H9 (cell line): ENCODE measurements around the gene CACNA1H. TPM values are rescaled to one million over a fixed set of nuclear protein-coding genes. Genes with fewer than 3 reads are reported as not detected.

ENCODE experiments used
- DNase-seq: peaks from one replicate; pipeline ENCODE4 v3.0.0-alpha.2; 2017
- H2AFZ ChIP-seq: one replicate; pipeline ENCODE4 v1.6.1; 2013; ENCODE audit warnings: mild to moderate bottlenecking, low read length, control low read depth, moderate library complexity
- H2AK5ac ChIP-seq: 2 replicates; pipeline ENCODE4 v1.6.1; 2013; ENCODE audit warnings: low read length, control low read depth, mixed read lengths; ENCODE audit not compliant: insufficient read length
- H2BK120ac ChIP-seq: one replicate; pipeline ENCODE4 v1.6.1; 2013; ENCODE audit warnings: low read depth, mild to moderate bottlenecking, low read length, control low read depth, inconsistent platforms; ENCODE audit not compliant: poor library complexity, severe bottlenecking
- H2BK12ac ChIP-seq: 2 replicates; pipeline ENCODE4 v1.6.1; 2013; ENCODE audit warnings: low read length, control low read depth, mixed read lengths, low read depth; ENCODE audit not compliant: insufficient read length
- H2BK15ac ChIP-seq: 2 replicates; pipeline ENCODE4 v1.6.1; 2013; ENCODE audit warnings: low read depth, low read length, control low read depth
- H2BK20ac ChIP-seq: one replicate; pipeline ENCODE4 v1.6.1; 2013; ENCODE audit warnings: low read depth, mild to moderate bottlenecking, low read length, control low read depth, inconsistent platforms; ENCODE audit not compliant: poor library complexity, severe bottlenecking
- H2BK5ac ChIP-seq: 2 replicates; pipeline ENCODE4 v1.6.1; 2013; ENCODE audit warnings: low read length, control low read depth, mixed read lengths; ENCODE audit not compliant: insufficient read length
- H3K14ac ChIP-seq: 2 replicates; pipeline ENCODE4 v1.6.1; 2013; ENCODE audit warnings: low read length, control low read depth; ENCODE audit not compliant: insufficient read depth
- H3K18ac ChIP-seq: 2 replicates; pipeline ENCODE4 v1.6.1; 2013; ENCODE audit warnings: low read depth, mild to moderate bottlenecking, mixed read lengths, low read length, control low read depth; ENCODE audit not compliant: insufficient read length
- H3K23ac ChIP-seq: 2 replicates; pipeline ENCODE4 v1.6.1; 2013; ENCODE audit warnings: low read length, control low read depth, mixed read lengths, low read depth; ENCODE audit not compliant: insufficient read length
- H3K23me2 ChIP-seq: 2 replicates; pipeline ENCODE4 v1.6.1; 2013; ENCODE audit warnings: low read depth, mild to moderate bottlenecking, mixed read lengths, low read length, control low read depth; ENCODE audit not compliant: insufficient read length, poor library complexity, severe bottlenecking
- H3K27ac ChIP-seq: 2 replicates; pipeline ENCODE4 v1.5.1; 2013; ENCODE audit warnings: low read length, control low read depth, mixed read lengths, low read depth; ENCODE audit not compliant: insufficient read length
- H3K27me3 ChIP-seq: 2 replicates; pipeline ENCODE4 v1.6.1; 2013; ENCODE audit warnings: low read length, control low read depth, inconsistent platforms; ENCODE audit not compliant: insufficient read depth
- H3K4ac ChIP-seq: 2 replicates; pipeline ENCODE4 v1.6.1; 2013; ENCODE audit warnings: low read depth, mild to moderate bottlenecking, control low read depth, inconsistent platforms, low read length, moderate library complexity
- H3K4me1 ChIP-seq: 2 replicates; pipeline ENCODE4 v1.6.1; 2013; ENCODE audit warnings: low read length, control low read depth, inconsistent platforms; ENCODE audit not compliant: insufficient read depth
- H3K4me2 ChIP-seq: 2 replicates; pipeline ENCODE4 v1.6.1; 2013; ENCODE audit warnings: low read length, control low read depth, mixed read lengths; ENCODE audit not compliant: insufficient read length, insufficient read depth
- H3K56ac ChIP-seq: 2 replicates; pipeline ENCODE4 v1.6.1; 2013; ENCODE audit warnings: low read depth, mild to moderate bottlenecking, mixed read lengths, low read length, control low read depth; ENCODE audit not compliant: insufficient read length
- H3K79me1 ChIP-seq: 2 replicates; pipeline ENCODE4 v1.6.1; 2013; ENCODE audit warnings: low read depth, mild to moderate bottlenecking, moderate library complexity, low read length, control low read depth, inconsistent platforms; ENCODE audit not compliant: insufficient read depth, poor library complexity, severe bottlenecking
- H3K79me2 ChIP-seq: 2 replicates; pipeline ENCODE4 v1.6.1; 2013; ENCODE audit warnings: low read length, control low read depth, inconsistent platforms; ENCODE audit not compliant: insufficient read depth
- H3K9ac ChIP-seq: 2 replicates; pipeline ENCODE4 v1.6.1; 2013; ENCODE audit warnings: low read length, control low read depth, mixed read lengths; ENCODE audit not compliant: insufficient read length; ENCODE audit errors: extremely low read depth
- H3K9me3 ChIP-seq: one replicate; pipeline ENCODE4 v1.6.1; 2013; ENCODE audit warnings: low read depth, low read length, inconsistent platforms; ENCODE audit not compliant: control insufficient read depth
- H3T11ph ChIP-seq: one replicate; pipeline ENCODE4 v1.6.1; 2013; ENCODE audit warnings: mild to moderate bottlenecking, low read length, control low read depth, inconsistent platforms
- H4K20me1 ChIP-seq: one replicate; pipeline ENCODE4 v1.6.1; 2013; ENCODE audit not compliant: control insufficient read depth, insufficient read length, insufficient read depth
- H4K5ac ChIP-seq: 2 replicates; pipeline ENCODE4 v1.6.1; 2013; ENCODE audit warnings: low read depth, mild to moderate bottlenecking, mixed read lengths, low read length, control low read depth; ENCODE audit not compliant: insufficient read length
- H4K8ac ChIP-seq: replicated peaks from 2 replicates; pipeline ENCODE4 v1.6.1; 2013; ENCODE audit warnings: low read length, control low read depth, mixed read lengths, low read depth; ENCODE audit not compliant: insufficient read length
- H4K91ac ChIP-seq: 2 replicates; pipeline ENCODE4 v1.6.1; 2013; ENCODE audit warnings: low read depth, mild to moderate bottlenecking, moderate library complexity, mixed read lengths, low read length, control low read depth; ENCODE audit not compliant: insufficient read length
- H3K27ac Mint-ChIP-seq, 3 experiments: 2 replicates in 2 of 3; 3 replicates in 1 of 3; pipeline ENCODE4 v1.8.0; 2020 to 2021; ENCODE audit warnings: mixed read lengths in 3 of 3, mild to moderate bottlenecking in 1 of 3, moderate library complexity in 1 of 3
- H3K27me3 Mint-ChIP-seq: 2 replicates; pipeline ENCODE4 v1.8.0; 2021; ENCODE audit warnings: low read depth, mild to moderate bottlenecking, moderate library complexity, mixed read lengths
- H3K36me3 Mint-ChIP-seq, 3 experiments: 2 replicates in 2 of 3; 3 replicates in 1 of 3; pipeline ENCODE4 v1.8.0; 2020 to 2021; ENCODE audit warnings: low read depth in 3 of 3, mixed read lengths in 3 of 3; ENCODE audit not compliant: insufficient read depth in 1 of 3
- H3K4me1 Mint-ChIP-seq, 2 experiments: 2 replicates each; pipeline ENCODE4 v1.8.0; 2020; ENCODE audit warnings: mixed read lengths in 2 of 2
- H3K4me3 Mint-ChIP-seq, 2 experiments: 2 replicates in 1 of 2; 3 replicates in 1 of 2; pipeline ENCODE4 v1.8.0; 2020 to 2021; ENCODE audit warnings: mild to moderate bottlenecking in 2 of 2, mixed read lengths in 2 of 2, moderate library complexity in 1 of 2
- H3K9me3 Mint-ChIP-seq, 2 experiments: 2 replicates in 1 of 2; 3 replicates in 1 of 2; pipeline ENCODE4 v1.8.0; 2020; ENCODE audit warnings: mild to moderate bottlenecking in 2 of 2, mixed read lengths in 2 of 2, moderate library complexity in 1 of 2
- CTCF ChIP-seq: fragments of 200-600 bp; sonication (generic); conservative IDR thresholded peaks from 3 replicates; pipeline ENCODE4 v1.8.0; 2021; ENCODE audit warnings: antibody characterized with exemption, mild to moderate bottlenecking
- WGBS: extraction: QIAGEN DNeasy Blood & Tissue Kit; methylation state at CpG from one replicate; pipeline ENCODE4 v1.1.7; 2013; ENCODE audit warnings: missing lambda C conversion rate, low lambda C conversion rate, mixed read lengths; ENCODE audit not compliant: insufficient read length; ENCODE audit errors: extremely low coverage; 5-methylcytosine and 5-hydroxymethylcytosine counted together
- total RNA-seq: library from RNA; stranded (reverse); gene quantifications from 2 replicates; pipeline ENCODE4 v1.2.1, GENCODE V29; 2021

The CACNA1H gene
- total RNA-seq, 1 experiment from 2014 or later, result 43.3 TPM

DNA sequence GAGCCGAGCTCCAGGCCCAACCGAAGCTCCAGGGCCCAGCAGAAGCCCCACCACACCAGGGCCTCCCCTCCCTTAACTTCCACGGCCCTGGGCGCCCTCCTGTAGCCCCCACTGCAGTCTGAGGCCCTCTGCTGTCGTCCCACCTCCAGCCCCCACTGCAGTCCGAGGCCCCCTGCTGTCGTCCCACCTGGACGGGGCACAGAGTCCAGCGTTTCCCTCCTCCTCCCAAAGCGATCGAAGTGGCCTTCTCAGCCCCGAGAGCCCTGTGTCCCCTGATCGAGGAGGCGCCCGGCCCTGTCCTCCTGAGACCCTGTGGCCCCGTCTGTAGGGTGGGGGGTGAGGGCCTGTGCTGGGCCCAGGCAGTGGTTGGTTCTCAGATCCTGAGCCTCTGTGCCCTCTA, 25.8 kb upstream of the CACNA1H start:
- H3K14ac ChIP-seq, result no peak overlapping the region
- H3K4me1 ChIP-seq, result no peaks in the 10 kb centered on the region
- no peak overlapping the region for H2BK20ac ChIP-seq
- H3K79me1 ChIP-seq, result no peaks in the 10 kb centered on the region
- Mint-ChIP-seq H3K9me3 (no peaks in the 10 kb centered on the region), H3K27me3 (peaks cover 1% of the 10 kb centered on the region; the same call in 1 of the 2 replicates), H3K27ac (no peak overlapping the region), H3K36me3 (no peaks in the 10 kb centered on the region), H3K4me1 (peaks cover 0 to 7% of the 10 kb centered on the region in 2 experiments; a peak in 1 of 4 replicates), H3K4me3 (no peak overlapping the region)
- no peak overlapping the region for H2AFZ ChIP-seq
- H4K20me1 ChIP-seq, result no peaks in the 10 kb centered on the region
- no peaks in the 10 kb centered on the region for H3K27me3 ChIP-seq
- no peaks in the 10 kb centered on the region for H3K9me3 ChIP-seq
- no peak overlapping the region for H3K56ac ChIP-seq
- H3K4me2 ChIP-seq, result no peak overlapping the region
- H4K91ac ChIP-seq, result no peak overlapping the region
- no peak overlapping the region for H3K23ac ChIP-seq
- H3K18ac ChIP-seq, result no peak overlapping the region
- H3K9ac ChIP-seq, result no peak overlapping the region
- WGBS, result no CpG with 5 or more reads among the region's 16 CpGs
- H2BK15ac ChIP-seq, result no peak overlapping the region
- no peak for TF ChIP-seq CTCF
- H2BK120ac ChIP-seq, result no peak overlapping the region
- no peak overlapping the region for H3T11ph ChIP-seq
- no peak overlapping the region for H2AK5ac ChIP-seq
- H4K8ac ChIP-seq, result no peak overlapping the region
- no peak overlapping the region for H3K27ac ChIP-seq
- no peak overlapping the region for H4K5ac ChIP-seq
- no peaks in the 10 kb centered on the region for H3K23me2 ChIP-seq
- no peak for DNase-seq
- no peaks in the 10 kb centered on the region for H3K79me2 ChIP-seq
- H3K4ac ChIP-seq, result no peak overlapping the region
- H2BK5ac ChIP-seq, result no peak overlapping the region
- no peak overlapping the region for H2BK12ac ChIP-seq
